CD14-positive monocyte (primary cell): ENCODE measurements around the gene DIAPH1. TPM values are rescaled to one million over a fixed set of nuclear protein-coding genes. Genes with fewer than 3 reads are reported as not detected.

Experiments
- DNase-seq, 3 donors: peaks; one replicate each; pipeline ENCODE4 v3.0.0-alpha.2; 2011 to 2022
- H2AFZ ChIP-seq: 2 replicates; pipeline ENCODE4 v1.6.0; 2012; ENCODE audit warnings: mild to moderate bottlenecking, low read depth, low read length, inconsistent platforms; ENCODE audit not compliant: insufficient read depth, poor library complexity, severe bottlenecking
- H3K27ac ChIP-seq, 2 donors: 1 replicate in 1 of 2; 2 replicates in 1 of 2; pipeline ENCODE4 v1.5.1; 2012 to 2013; ENCODE audit warnings: low read length in 2 of 2, control low read depth in 1 of 2, inconsistent platforms in 1 of 2, low read depth in 1 of 2, mild to moderate bottlenecking in 1 of 2
- H3K27me3 ChIP-seq, 2 donors: one replicate each; pipeline versions ENCODE4 v1.6.0 to v1.6.1; 2011 to 2013; ENCODE audit warnings: low read length in 2 of 2; ENCODE audit not compliant: control insufficient read depth in 2 of 2, insufficient read depth in 2 of 2
- H3K36me3 ChIP-seq, 2 donors: replicated peaks in 1 of 2; 1 replicate in 1 of 2; 2 replicates in 1 of 2; pipeline versions ENCODE4 v1.5.1 to v1.6.1; 2012 to 2013; ENCODE audit warnings: low read length in 2 of 2, control low read depth in 1 of 2, inconsistent platforms in 1 of 2, mild to moderate bottlenecking in 1 of 2; ENCODE audit not compliant: insufficient read depth in 2 of 2, control insufficient read depth in 1 of 2
- H3K4me1 ChIP-seq, 2 donors: 1 replicate in 1 of 2; 2 replicates in 1 of 2; pipeline versions ENCODE4 v1.5.1 to v1.6.1; 2012 to 2013; ENCODE audit warnings: low read length in 2 of 2, control low read depth in 1 of 2, inconsistent platforms in 1 of 2, mild to moderate bottlenecking in 1 of 2, moderate library complexity in 1 of 2; ENCODE audit not compliant: insufficient read depth in 2 of 2, control insufficient read depth in 1 of 2
- H3K4me2 ChIP-seq: replicated peaks from 2 replicates; pipeline ENCODE3; 2012; ENCODE audit warnings: low read length, moderate library complexity, mild to moderate bottlenecking; ENCODE audit not compliant: poor library complexity, severe bottlenecking; ENCODE audit errors: extremely low read depth
- H3K4me3 ChIP-seq, 3 experiments: fragments of 200-600 bp in 1 of 3; sonication (generic) in 1 of 3; replicated peaks in 1 of 3; 1 replicate in 2 of 3; 2 replicates in 1 of 3; pipeline ENCODE4 v1.5.1; 2011 to 2013; ENCODE audit warnings: low read length in 3 of 3, mild to moderate bottlenecking in 3 of 3, control low read depth in 2 of 3, low read depth in 2 of 3, inconsistent platforms in 1 of 3, moderate library complexity in 1 of 3
- H3K79me2 ChIP-seq: 2 replicates; pipeline ENCODE4 v1.6.0; 2012; ENCODE audit warnings: mild to moderate bottlenecking, control low read depth, inconsistent platforms, low read length, moderate library complexity; ENCODE audit not compliant: insufficient read depth
- H3K9ac ChIP-seq: 2 replicates; pipeline ENCODE4 v1.6.0; 2017; ENCODE audit warnings: low read length, mild to moderate bottlenecking; ENCODE audit not compliant: insufficient read depth, poor library complexity, severe bottlenecking
- H3K9me3 ChIP-seq, 2 donors: replicated peaks in 1 of 2; 1 replicate in 1 of 2; 2 replicates in 1 of 2; pipeline versions ENCODE4 v1.5.1 to v1.6.1; 2012 to 2013; ENCODE audit warnings: low read length in 2 of 2, control low read depth in 1 of 2; ENCODE audit not compliant: control insufficient read depth in 1 of 2, insufficient read depth in 1 of 2
- H4K20me1 ChIP-seq: 2 replicates; pipeline ENCODE4 v1.6.0; 2012; ENCODE audit warnings: mild to moderate bottlenecking, low read length, control low read depth, moderate library complexity; ENCODE audit not compliant: insufficient read depth
- H3K27ac Mint-ChIP-seq, 7 donors: one replicate each; pipeline ENCODE4 v1.8.0; 2020; ENCODE audit warnings: mild to moderate bottlenecking in 7 of 7, mixed read lengths in 7 of 7, moderate library complexity in 6 of 7, inconsistent platforms in 2 of 7
- H3K27me3 Mint-ChIP-seq, 3 donors: one replicate each; pipeline ENCODE4 v1.8.0; 2021 to 2022; ENCODE audit warnings: low read depth in 3 of 3, mild to moderate bottlenecking in 3 of 3, mixed read lengths in 3 of 3, moderate library complexity in 3 of 3, inconsistent platforms in 1 of 3
- H3K36me3 Mint-ChIP-seq, 2 donors: one replicate each; pipeline ENCODE4 v1.8.0; 2020; ENCODE audit warnings: mixed read lengths in 2 of 2, inconsistent platforms in 1 of 2, mild to moderate bottlenecking in 1 of 2
- H3K4me1 Mint-ChIP-seq: one replicate; pipeline ENCODE4 v1.8.0; 2020; ENCODE audit warnings: mild to moderate bottlenecking, mixed read lengths
- H3K4me3 Mint-ChIP-seq, 2 donors: one replicate each; pipeline ENCODE4 v1.8.0; 2020; ENCODE audit warnings: mild to moderate bottlenecking in 2 of 2, mixed read lengths in 2 of 2, moderate library complexity in 1 of 2
- H3K9me3 Mint-ChIP-seq, 7 donors: one replicate each; pipeline ENCODE4 v1.8.0; 2020 to 2022; ENCODE audit warnings: mixed read lengths in 7 of 7, mild to moderate bottlenecking in 6 of 7, moderate library complexity in 6 of 7, inconsistent platforms in 2 of 7
- CTCF ChIP-seq: fragments of 200-600 bp; IDR thresholded peaks from one replicate; pipeline ENCODE4 v1.8.0; 2022; ENCODE audit warnings: antibody characterized with exemption, mild to moderate bottlenecking
- WGBS: methylation state at CpG from one replicate; pipeline ENCODE4 v1.1.5; 2013; ENCODE audit warnings: missing lambda C conversion rate; ENCODE audit not compliant: insufficient coverage; 5-methylcytosine and 5-hydroxymethylcytosine counted together
- intact Hi-C, 2 donors: fragments of 100-400 bp; cut with micrococcal nuclease; formaldehyde crosslinking; loops; one replicate each; pipeline versions ENCODE4 v1.15.0 to v1.15.1; 2023
- polyA plus RNA-seq, 3 donors: library from polyadenylated mRNA; depleted of rRNA in 1 of 3; unstranded in 2 of 3; stranded (reverse) in 1 of 3; fragments of 300-500 nt in 2 of 3; fragments of >200 nt in 1 of 3; fragmentation: Illumina TruSeq in 2 of 3; gene quantifications; 1 replicate in 2 of 3; 2 replicates in 1 of 3; pipeline ENCODE4 v1.2.3, GENCODE V29; 2012 to 2021

The DIAPH1 gene
- polyA plus RNA-seq, 3 donors = 60.2 to 140 (median 98.6) TPM

- 93% methylated on average over 7 of the region's 7 CpGs for WGBS
These were observed 88.9 kb downstream of the DIAPH1 start for GRCh38 chr5:141529873-141530272.

GRCh38 chr5:141529002-141529401 lies 89.8 kb downstream of the DIAPH1 start:
- Histone ChIP-seq H3K27ac (no peak overlapping the region), H3K4me3 (no peak overlapping the region), H3K27me3 (no peaks in the 10 kb centered on the region), H3K36me3 (peaks cover 93 to 100% of the 10 kb centered on the region in 2 donors), H3K4me1 (no peaks in the 10 kb centered on the region), H4K20me1 (peaks cover 92% of the 10 kb centered on the region), H3K9me3 (no peaks in the 10 kb centered on the region), H3K79me2 (peaks cover 5% of the 10 kb centered on the region), H3K9ac (no peak overlapping the region), H3K4me2 (no peak overlapping the region), H2AFZ (no peak overlapping the region)
- Mint-ChIP-seq H3K27me3 (no peaks in the 10 kb centered on the region), H3K4me3 (no peak overlapping the region), H3K36me3 (peaks cover 7 to 8% of the 10 kb centered on the region in 2 donors), H3K27ac (peak overlapping the region in 2 of 7 donors; percentile 15 to 21), H3K4me1 (peaks cover 7% of the 10 kb centered on the region), H3K9me3 (no peaks in the 10 kb centered on the region)
- no peak for TF ChIP-seq CTCF
- intact Hi-C loops = loop anchor here in 1 of 2 donors (5.0 kb wide), 1 partner anchor 33 kb away; no protein-coding TSS in a partner anchor
- WGBS = 100% methylated on average over 1 of the region's 5 CpGs
- DNase-seq = no peak

More at GRCh38 chr5:141529873-141530272, 88.9 kb downstream of the DIAPH1 start:
- Mint-ChIP-seq H3K36me3 (peaks cover 10 to 16% of the 10 kb centered on the region in 2 donors), H3K4me1 (peaks cover under 1% of the 10 kb centered on the region), H3K9me3 (no peaks in the 10 kb centered on the region), H3K27me3 (no peaks in the 10 kb centered on the region), H3K4me3 (no peak overlapping the region), H3K27ac (peak overlapping the region in 2 of 7 donors; percentile 35 to 39)
- peaks cover 96 to 100% of the 10 kb centered on the region in 2 donors for H3K36me3 ChIP-seq
- peaks cover 7% of the 10 kb centered on the region for H3K79me2 ChIP-seq
- H3K4me2 ChIP-seq = no peak overlapping the region
- no peak overlapping the region for H2AFZ ChIP-seq
- no peaks in the 10 kb centered on the region for H3K4me1 ChIP-seq
- no peak for TF ChIP-seq CTCF
- no peaks in the 10 kb centered on the region for H3K9me3 ChIP-seq
- no peaks in the 10 kb centered on the region for H3K27me3 ChIP-seq
- H3K27ac ChIP-seq = no peak overlapping the region
- H3K4me3 ChIP-seq = no peak overlapping the region
- DNase-seq = no peak
- H3K9ac ChIP-seq = no peak overlapping the region
- peaks cover 92% of the 10 kb centered on the region for H4K20me1 ChIP-seq
- intact Hi-C loops = loop anchor here in 1 of 2 donors (5.0 kb wide), 1 partner anchor 32 kb away; no protein-coding TSS in a partner anchor
